Activated CD4-positive, alpha-beta T cell treated with anti-CD3 and anti-CD28 coated beads, Interleukin-2, amount 50 U/mL, for 48 hours (primary cell): Measurements from ENCODE around the gene FBXO34.
"Not testable (repeated sequence)": the region's sequence is repeated elsewhere in the genome, so short reads cannot be mapped to it uniquely, and the experiment has no call there.

Experiments
- DNase-seq, 2 experiments: peaks; one replicate each; pipeline ENCODE4 v3.0.0-alpha.2; 2020

The FBXO34 gene

GRCh38 chr14:55348766-55349453 is 77.7 kb downstream of the FBXO34 start:
- no peak for DNase-seq

- DNase-seq, result no peak
Observed at GRCh38 chr14:55349565-55349964, 78.3 kb downstream of the FBXO34 start.

- no peak for DNase-seq
Observed at GRCh38 chr14:55350461-55350860, 79.2 kb downstream of the FBXO34 start.

- DNase-seq, result no peak
Observed at GRCh38 chr14:55351111-55351510, 79.9 kb downstream of the FBXO34 start.

- DNase-seq, result no peak
Observed at GRCh38 chr14:55352201-55352600, 81.0 kb downstream of the FBXO34 start.

GRCh38 chr14:55353686-55354467 is 82.7 kb downstream of the FBXO34 start:
- peak in 1 of 2 experiments; percentile 20 for DNase-seq

- DNase-seq, result peak; percentile 50 to 68
Observed at GRCh38 chr14:55354500-55354899, 83.3 kb downstream of the FBXO34 start.

GRCh38 chr14:55355922-55356321 is 84.7 kb downstream of the FBXO34 start:
- no peak for DNase-seq

- no peak for DNase-seq
Observed at GRCh38 chr14:55356913-55357312, 85.7 kb downstream of the FBXO34 start.

GRCh38 chr14:55359307-55359706 is 88.1 kb downstream of the FBXO34 start:
- no peak for DNase-seq

GRCh38 chr14:55361190-55361589 is 90.0 kb downstream of the FBXO34 start:
- no peak for DNase-seq

GRCh38 chr14:55366271-55366670 is 95.0 kb downstream of the FBXO34 start:
- no peak for DNase-seq

- no peak for DNase-seq
Observed at GRCh38 chr14:55370883-55371455, 99.7 kb downstream of the FBXO34 start.

- no peak for DNase-seq
Observed at GRCh38 chr14:55372423-55372822, 101.2 kb downstream of the FBXO34 start.

- DNase-seq, result no peak
Observed at GRCh38 chr14:55372825-55373224, 101.6 kb downstream of the FBXO34 start.

GRCh38 chr14:55373784-55374705 is 102.8 kb downstream of the FBXO34 start:
- peak in 1 of 2 experiments; percentile 24 for DNase-seq

- DNase-seq, result no peak
Observed at GRCh38 chr14:55374771-55375170, 103.5 kb downstream of the FBXO34 start.

GRCh38 chr14:55377236-55377635 is 106.0 kb downstream of the FBXO34 start:
- no peak for DNase-seq

GRCh38 chr14:55381040-55381439 is 109.8 kb downstream of the FBXO34 start:
- no peak for DNase-seq

GRCh38 chr14:55381561-55381960 is 110.3 kb downstream of the FBXO34 start:
- no peak for DNase-seq

- no peak for DNase-seq
Observed at GRCh38 chr14:55382483-55382882, 111.3 kb downstream of the FBXO34 start.

- DNase-seq, result not testable (repeated sequence)
Observed at GRCh38 chr14:55383056-55383466, 111.8 kb downstream of the FBXO34 start.
